Upper lobe of right lung (tissue), 1 donor: Measurements from ENCODE around the gene PKLR. TPM values are rescaled to one million over a fixed set of nuclear protein-coding genes. Genes with fewer than 3 reads are reported as not detected.
"Not testable (repeated sequence)": the region's sequence is repeated elsewhere in the genome, so short reads cannot be mapped to it uniquely, and the experiment has no call there.

ENCODE experiments used
- ATAC-seq: fragments of 200-7000 bp; cut with Tn5 transposase; one replicate; pipeline ENCODE4 v1.9.1; 2020; ENCODE audit warnings: mild to moderate bottlenecking, moderate library complexity
- DNase-seq: peaks from one replicate; pipeline ENCODE4 v3.0.0-alpha.2; 2020
- H3K27ac ChIP-seq: fragments of 200-600 bp; one replicate; pipeline ENCODE4 v1.8.0; 2022
- H3K27me3 ChIP-seq: fragments of 200-600 bp; one replicate; pipeline ENCODE4 v1.8.0; 2022; ENCODE audit warnings: mild to moderate bottlenecking
- H3K36me3 ChIP-seq: fragments of 200-600 bp; one replicate; pipeline ENCODE4 v1.8.0; 2022
- H3K4me1 ChIP-seq: fragments of 200-600 bp; one replicate; pipeline ENCODE4 v1.8.0; 2022
- H3K4me3 ChIP-seq: fragments of 200-600 bp; one replicate; pipeline ENCODE4 v1.8.0; 2022; ENCODE audit warnings: mild to moderate bottlenecking
- H3K9me3 ChIP-seq: fragments of 200-600 bp; one replicate; pipeline ENCODE4 v1.8.0; 2022
- intact Hi-C: fragments of 100-400 bp; cut with DNase I; formaldehyde crosslinking; loops from one replicate; pipeline ENCODE4 v1.11.0; 2022
- total RNA-seq: library from RNA; stranded (reverse); fragmentation: NEBNext Ultra II Directional; extraction: Animal tissue kit (Norgen Biotek cat#: 25700); gene quantifications from one replicate; pipeline ENCODE4 v1.2.1, GENCODE V29; 2021
- TF ChIP-seq, protein P1 (sequence below): fragments of 200-600 bp; IDR thresholded peaks from one replicate; pipeline ENCODE4 v1.8.0; 2022; ENCODE audit warnings: antibody characterized with exemption
- donor health status: DM: no; HTN: yes; CAD: no; lungs with severe emphysema.

PKLR gene
- total RNA-seq, 1 donor from 2014 or later, result not detected

GRCh38 chr1:155251566-155251965 lies 49.7 kb downstream of the PKLR start:
- intact Hi-C loops, result loop anchor here (10.0 kb wide), 1 partner anchor 73 kb away; the partner anchor contains the start of gene RUSC1
- DNase-seq (no peak), ATAC-seq (no peak)
- no peaks in the 10 kb centered on the region for H3K36me3 ChIP-seq
- no peaks in the 10 kb centered on the region for H3K27me3 ChIP-seq
- H3K9me3 ChIP-seq, result no peaks in the 10 kb centered on the region
- peaks cover 26% of the 10 kb centered on the region for H3K4me1 ChIP-seq
- H3K4me3 ChIP-seq, result no peak overlapping the region
- TF ChIP-seq, protein P1, sequence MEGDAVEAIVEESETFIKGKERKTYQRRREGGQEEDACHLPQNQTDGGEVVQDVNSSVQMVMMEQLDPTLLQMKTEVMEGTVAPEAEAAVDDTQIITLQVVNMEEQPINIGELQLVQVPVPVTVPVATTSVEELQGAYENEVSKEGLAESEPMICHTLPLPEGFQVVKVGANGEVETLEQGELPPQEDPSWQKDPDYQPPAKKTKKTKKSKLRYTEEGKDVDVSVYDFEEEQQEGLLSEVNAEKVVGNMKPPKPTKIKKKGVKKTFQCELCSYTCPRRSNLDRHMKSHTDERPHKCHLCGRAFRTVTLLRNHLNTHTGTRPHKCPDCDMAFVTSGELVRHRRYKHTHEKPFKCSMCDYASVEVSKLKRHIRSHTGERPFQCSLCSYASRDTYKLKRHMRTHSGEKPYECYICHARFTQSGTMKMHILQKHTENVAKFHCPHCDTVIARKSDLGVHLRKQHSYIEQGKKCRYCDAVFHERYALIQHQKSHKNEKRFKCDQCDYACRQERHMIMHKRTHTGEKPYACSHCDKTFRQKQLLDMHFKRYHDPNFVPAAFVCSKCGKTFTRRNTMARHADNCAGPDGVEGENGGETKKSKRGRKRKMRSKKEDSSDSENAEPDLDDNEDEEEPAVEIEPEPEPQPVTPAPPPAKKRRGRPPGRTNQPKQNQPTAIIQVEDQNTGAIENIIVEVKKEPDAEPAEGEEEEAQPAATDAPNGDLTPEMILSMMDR, result no peak
- no peak overlapping the region for H3K27ac ChIP-seq

- H3K27ac ChIP-seq, result no peak overlapping the region
Measured at GRCh38 chr1:155250633-155251449, 50.4 kb downstream of the PKLR start.

DNA sequence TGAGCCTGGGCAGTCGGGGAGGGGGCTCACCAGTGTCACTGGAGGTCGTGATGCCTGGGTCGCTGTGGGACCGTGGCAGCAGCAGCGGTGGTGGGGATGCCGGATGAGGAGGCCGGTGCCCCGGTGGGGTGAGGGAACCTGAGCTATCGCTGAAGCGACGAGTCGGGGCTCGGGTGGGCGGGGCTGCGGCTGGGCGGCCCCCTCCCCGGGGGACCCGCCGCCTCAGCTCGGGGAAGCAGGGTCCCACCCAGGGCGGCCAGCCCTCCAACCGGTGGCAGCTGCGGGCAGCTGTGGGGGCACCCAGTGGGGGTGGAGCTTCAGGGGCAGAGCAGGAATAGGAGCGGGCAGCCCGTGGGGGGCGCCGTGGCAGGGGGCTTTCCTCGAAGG lies 51.0 kb downstream of the PKLR start:
- Histone ChIP-seq H3K36me3 (no peaks in the 10 kb centered on the region), H3K4me3 (no peak overlapping the region), H3K27ac (no peak overlapping the region), H3K27me3 (no peaks in the 10 kb centered on the region), H3K4me1 (peaks cover 17% of the 10 kb centered on the region), H3K9me3 (no peaks in the 10 kb centered on the region)
- DNase-seq (no peak), ATAC-seq (no peak)
- intact Hi-C loops, result loop anchor here (10.0 kb wide), 1 partner anchor 75 kb away; the partner anchor contains the start of gene RUSC1
- TF ChIP-seq, protein P1, result no peak

More at GRCh38 chr1:155250633-155251449, 50.4 kb downstream of the PKLR start:
- H3K27me3 ChIP-seq, result no peaks in the 10 kb centered on the region
- H3K9me3 ChIP-seq, result no peaks in the 10 kb centered on the region
- TF ChIP-seq, protein P1, result peak; percentile 100
- DNase-seq, result peak; percentile 96
- H3K4me3 ChIP-seq, result no peak overlapping the region
- peaks cover 19% of the 10 kb centered on the region for H3K4me1 ChIP-seq
- intact Hi-C loops, result loop anchor here (10.0 kb wide), 1 partner anchor 74 kb away; the partner anchor contains the start of gene RUSC1
- peak; percentile 93 for ATAC-seq
- no peaks in the 10 kb centered on the region for H3K36me3 ChIP-seq

DNA sequence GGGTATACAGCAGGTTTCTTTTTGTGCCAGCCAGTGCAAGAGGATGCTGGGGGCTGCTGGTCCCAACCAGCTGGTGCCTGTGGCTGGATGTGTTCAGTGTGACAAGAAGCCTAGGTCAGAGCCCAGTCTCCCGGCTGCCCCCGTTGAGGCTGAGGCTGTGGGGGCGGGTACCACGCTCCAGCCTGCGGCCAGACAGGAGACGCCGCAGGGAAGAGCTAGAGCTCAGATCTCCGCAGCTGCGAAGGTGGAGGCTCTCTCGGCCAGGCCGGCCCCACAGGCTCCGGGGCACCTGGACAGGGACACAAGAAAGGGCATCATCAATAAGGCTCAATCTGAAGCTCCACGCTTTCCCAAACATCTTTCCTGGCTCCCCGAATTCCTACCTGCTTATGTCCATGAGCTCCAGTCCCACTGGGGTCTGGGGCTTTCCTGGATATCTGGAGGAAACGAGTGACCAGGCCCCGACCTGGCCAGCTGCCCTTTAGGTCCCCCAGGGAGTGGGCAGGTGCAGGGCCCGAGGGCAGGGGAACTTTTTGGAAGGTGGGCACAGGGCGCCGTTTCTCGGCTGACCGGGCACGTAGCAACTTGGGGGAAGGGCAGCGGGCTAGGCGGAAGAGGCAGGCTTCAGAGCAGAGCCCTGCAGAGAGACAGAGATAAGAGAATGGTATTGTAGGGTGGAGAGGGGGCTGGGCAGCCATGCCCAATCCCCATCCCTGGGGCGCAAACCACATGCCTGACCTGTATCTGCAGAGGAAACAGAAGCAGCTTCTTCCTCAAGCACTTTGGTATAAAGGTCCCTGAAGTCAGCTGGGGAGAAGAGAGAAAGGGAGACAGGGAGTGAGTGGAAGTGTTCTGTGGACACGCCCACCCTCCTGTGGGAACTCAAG lies 53.3 kb downstream of the PKLR start:
- Histone ChIP-seq H3K27ac (no peak overlapping the region), H3K36me3 (no peaks in the 10 kb centered on the region), H3K9me3 (no peaks in the 10 kb centered on the region), H3K27me3 (no peaks in the 10 kb centered on the region), H3K4me3 (no peak overlapping the region), H3K4me1 (peaks cover 17% of the 10 kb centered on the region)
- ATAC-seq (no peak), DNase-seq (no peak)
- TF ChIP-seq, protein P1, result no peak
- intact Hi-C loops, result no loop called here

DNA sequence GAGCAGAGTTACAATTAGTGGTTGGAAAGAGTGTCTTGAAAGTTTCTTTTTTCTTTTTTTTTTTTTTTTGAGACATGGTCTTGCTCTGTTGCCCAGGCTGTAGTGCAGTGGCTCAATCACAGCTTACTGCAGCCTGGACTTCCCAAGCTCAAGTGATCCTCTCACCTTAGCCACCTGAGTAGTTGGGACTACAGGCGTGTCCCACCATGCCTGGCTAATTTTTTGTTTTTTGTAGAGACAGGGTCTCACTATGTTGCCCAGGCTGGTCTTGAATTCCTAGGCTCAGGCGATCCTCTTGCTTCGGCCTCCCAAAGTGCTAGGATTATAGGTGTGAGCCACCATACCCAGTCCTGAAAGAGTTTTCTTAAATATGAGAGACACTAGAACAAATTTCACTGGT lies 54.4 kb downstream of the PKLR start:
- H3K27ac ChIP-seq, H3K36me3 ChIP-seq, ATAC-seq, H3K9me3 ChIP-seq, H3K4me3 ChIP-seq, intact Hi-C loops, DNase-seq, H3K27me3 ChIP-seq: not testable (repeated sequence)
- peaks cover 19% of the 10 kb centered on the region for H3K4me1 ChIP-seq

GRCh38 chr1:155245163-155245524 lies 56.1 kb downstream of the PKLR start:
- Histone ChIP-seq H3K27ac (peak overlapping the region; percentile 94), H3K4me1 (peaks cover 25% of the 10 kb centered on the region), H3K4me3 (peak overlapping the region; percentile 80), H3K27me3 (no peaks in the 10 kb centered on the region), H3K9me3 (no peaks in the 10 kb centered on the region), H3K36me3 (no peaks in the 10 kb centered on the region)
- ATAC-seq, result no peak
- TF ChIP-seq, protein P1, result no peak
- intact Hi-C loops, result no loop called here
- no peak for DNase-seq
